Activated T-helper 1 cell treated with Interleukin-2 at 50 U/mL for 16 hours (primary cell): Measurements from ENCODE around the gene PAX7.
"Not testable (repeated sequence)": the region's sequence is repeated elsewhere in the genome, so short reads cannot be mapped to it uniquely, and the experiment has no call there.

Experiments
- DNase-seq: peaks from one replicate; pipeline ENCODE4 v3.0.0-alpha.2; 2020; ENCODE audit warnings: low read depth

Gene PAX7

DNA sequence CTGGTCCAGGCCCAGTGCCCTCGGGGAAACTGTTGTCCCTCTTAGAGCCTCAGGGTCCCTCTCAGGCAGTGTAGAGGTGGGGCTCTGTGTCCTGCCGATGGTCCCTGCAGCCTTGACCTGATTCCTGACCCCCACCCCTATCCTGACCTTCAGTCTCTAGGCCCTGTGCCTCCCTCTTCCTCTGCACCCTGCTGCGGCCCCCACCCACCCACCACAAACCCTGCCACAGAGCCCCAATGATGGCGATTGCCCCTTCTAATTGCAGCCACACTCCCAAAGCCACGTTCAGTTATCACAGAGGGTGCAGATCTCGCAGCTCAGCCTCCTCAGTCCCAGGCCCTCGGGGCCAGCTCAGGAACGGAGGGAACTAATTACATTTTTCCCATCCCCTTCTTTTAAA is 99.7 kb downstream of the PAX7 start:
- no peak for DNase-seq

- no peak for DNase-seq
These were observed 100.5 kb downstream of the PAX7 start for GRCh38 chr1:18731148-18731547.

DNA sequence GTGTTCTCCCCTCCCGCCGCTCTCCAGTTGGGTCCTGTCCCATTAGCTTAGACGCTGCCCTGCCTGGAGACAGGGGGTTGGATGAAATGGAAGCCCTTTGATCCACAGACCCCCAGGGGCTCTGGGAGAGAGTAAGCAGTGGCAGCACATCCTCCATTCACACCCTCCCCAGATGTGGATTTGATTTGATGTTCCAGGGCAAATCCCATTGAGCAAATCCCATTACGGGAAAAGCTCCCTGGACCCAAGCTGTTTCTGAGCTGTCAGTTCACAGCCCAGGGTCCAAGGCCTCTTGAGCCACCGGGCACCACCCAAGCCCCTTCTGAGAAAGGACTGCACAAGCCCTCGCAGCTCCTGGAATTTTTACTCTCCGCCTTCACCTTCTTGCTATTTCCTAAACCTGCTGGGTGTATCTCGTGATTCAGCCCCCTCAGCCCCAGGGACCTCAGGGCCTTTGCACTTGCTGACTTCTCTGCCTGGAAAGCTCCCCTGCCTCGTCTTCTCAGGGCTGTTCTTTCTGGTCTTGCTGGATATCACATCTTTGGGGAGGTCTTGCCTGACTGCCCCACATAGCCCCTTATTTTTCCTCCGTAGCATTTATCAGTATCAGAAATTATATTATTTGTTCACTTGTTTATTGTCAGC is 101.1 kb downstream of the PAX7 start:
- no peak for DNase-seq

DNA sequence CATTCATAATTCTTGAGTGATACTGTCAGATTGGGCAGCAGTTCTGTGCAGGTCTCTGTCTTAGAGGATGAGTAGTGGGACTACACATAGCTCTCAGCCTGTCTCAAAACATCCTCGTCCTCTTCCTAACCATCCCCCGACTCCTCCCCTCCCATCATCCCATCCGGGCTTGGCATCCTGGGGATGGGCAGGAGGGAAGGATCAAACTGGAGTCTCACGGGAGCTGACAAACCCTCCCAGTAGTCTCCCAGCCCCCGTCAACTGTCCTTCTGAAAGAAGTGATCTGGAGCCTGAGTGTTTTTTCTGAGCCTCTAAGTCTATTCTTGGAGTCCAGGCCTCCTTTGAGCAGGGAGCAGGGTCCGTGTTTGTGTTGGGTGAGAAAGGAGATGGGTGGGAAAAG is 102.0 kb downstream of the PAX7 start:
- DNase-seq: no peak

DNA sequence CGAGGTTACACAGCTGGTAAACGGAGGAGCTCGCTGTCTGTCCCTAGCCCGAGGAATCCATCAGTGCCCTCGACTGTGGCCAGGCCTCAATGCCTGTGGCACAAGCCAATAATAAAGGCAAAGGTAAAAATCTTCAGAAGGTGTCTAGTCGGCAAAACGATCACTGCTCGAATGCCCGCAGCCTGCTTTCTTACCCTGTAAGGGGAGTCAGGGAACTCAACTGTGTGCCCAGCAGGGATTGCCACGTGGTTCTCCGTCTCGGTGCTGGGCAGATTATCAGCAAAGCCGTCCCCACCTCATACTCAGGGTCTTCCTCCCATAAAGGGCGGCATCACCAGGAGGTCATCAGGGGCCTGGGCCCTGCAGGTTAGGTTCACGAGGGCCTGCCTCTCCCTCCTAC is 103.4 kb downstream of the PAX7 start:
- no peak for DNase-seq

DNA sequence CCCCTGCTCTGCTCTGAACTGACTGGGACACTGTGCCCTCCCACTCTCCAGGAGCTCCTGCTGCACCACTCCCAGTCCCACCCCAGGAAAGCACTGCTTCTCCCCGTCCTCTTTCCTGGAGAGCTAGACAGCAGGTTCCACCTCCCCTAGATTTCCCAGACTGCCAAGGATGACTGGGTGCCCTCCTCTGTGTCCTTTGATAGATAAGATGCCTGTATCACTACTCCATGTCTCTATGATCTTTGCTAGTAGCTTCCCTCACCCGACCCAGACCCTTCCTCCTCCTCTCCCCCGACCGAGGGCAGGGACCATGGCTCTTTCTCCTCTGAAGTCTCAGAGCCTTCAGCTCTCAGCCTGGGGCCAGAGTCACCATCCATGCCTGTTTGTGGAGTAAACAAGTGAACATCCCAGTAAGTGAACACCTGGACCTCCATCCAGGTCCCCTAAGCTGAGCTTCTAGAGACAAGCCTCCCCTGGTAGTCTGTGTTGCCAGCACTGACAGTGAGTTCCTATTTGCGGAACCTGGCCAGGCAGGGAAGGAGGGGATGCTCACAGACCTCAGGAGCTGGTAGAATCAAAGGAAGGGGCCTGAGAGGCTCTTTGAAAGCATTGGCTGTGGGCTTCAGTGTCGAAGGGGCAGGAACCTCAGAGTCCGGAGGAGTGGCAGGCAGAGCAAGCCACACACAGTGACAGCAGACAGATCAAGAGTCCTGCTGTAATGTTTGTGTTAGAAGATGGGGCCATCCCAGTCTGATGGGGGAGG is 104.0 kb downstream of the PAX7 start:
- no peak for DNase-seq

DNA sequence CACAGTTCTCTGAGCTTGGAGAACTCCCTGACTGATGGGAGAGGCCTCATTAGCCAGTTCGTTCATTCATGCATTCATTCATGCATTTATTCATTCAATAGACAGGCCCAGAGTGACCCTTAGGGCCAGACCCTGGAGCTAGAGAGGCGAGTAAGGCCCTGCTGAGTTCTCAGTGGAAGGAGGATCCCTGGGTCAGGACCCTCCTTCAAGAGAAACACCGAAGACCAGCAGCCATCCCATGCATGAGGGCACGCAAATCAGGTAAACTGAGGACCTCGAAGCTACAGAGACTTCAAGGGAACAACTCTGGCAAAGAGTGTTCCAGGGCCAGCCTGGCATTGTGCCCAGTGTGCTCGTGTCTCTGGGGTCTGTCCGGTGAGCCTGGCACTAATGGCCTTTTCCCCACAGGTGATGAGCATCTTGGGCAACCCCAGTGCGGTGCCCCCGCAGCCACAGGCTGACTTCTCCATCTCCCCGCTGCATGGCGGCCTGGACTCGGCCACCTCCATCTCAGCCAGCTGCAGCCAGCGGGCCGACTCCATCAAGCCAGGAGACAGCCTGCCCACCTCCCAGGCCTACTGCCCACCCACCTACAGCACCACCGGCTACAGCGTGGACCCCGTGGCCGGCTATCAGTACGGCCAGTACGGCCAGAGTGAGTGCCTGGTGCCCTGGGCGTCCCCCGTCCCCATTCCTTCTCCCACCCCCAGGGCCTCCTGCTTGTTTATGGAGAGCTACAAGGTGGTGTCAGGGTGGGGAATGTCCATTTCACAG is 104.8 kb downstream of the PAX7 start:
- no peak for DNase-seq

DNA sequence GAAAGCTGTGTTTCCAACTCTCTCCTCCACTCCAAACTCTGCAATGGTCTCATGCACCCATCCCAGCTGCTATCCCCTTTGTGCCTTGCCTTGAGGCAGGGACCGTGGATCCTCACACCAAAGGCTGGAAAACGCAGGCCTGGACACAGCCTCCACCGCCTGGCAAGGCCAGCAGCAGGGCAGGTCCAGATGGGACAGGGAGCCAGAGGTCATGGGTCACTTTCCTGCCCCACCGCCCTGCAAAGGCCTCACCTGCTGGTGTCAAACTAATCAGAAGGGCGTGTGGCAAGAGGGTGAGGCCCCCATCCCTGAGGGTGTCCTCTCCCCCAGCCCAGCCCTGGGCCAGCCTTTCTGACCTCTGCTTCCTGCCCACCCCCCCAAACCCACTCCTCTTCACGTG is 106.3 kb downstream of the PAX7 start:
- no peak for DNase-seq

DNA sequence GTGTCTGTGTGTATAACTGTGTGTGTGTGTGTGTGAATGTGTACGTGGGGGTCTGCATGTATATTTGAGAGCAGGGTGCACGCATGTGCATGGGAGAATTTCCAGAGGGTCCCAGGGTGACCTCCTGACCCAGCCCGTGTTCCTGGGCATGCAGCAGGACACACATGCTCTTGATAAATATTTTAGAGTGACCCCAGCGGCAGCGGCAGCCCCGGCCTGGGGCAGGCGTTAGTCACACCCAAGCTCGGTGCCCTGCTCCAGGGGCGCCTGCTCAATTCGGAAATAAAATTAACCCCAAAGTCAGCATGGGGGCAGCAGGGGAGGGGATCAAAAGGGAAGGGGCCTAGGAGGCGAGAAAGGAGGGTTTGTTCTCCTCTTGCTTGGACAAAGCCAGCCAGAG is 107.5 kb downstream of the PAX7 start:
- no peak for DNase-seq

DNA sequence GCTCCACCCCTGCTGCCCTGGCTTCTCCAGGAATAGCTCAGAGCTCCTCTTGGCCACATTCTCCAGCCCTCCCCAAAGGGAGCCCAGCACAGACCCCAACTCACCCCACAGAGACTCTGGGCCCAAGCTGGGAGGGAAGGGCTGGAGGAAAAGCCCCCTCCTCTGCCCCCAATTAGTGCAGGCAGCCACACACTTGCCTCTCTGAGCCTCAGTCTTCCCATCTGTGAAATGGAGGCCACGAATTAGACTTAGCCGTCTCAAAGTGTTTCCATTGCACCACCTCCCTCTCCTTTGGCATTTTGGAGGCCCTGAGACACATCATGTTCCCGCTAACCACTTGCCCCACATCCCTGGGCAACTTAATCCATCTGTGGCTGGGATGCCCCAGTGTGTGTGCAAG is 108.0 kb downstream of the PAX7 start:
- DNase-seq: no peak

- DNase-seq: no peak
These were observed 108.8 kb downstream of the PAX7 start for GRCh38 chr1:18739408-18739807.

DNA sequence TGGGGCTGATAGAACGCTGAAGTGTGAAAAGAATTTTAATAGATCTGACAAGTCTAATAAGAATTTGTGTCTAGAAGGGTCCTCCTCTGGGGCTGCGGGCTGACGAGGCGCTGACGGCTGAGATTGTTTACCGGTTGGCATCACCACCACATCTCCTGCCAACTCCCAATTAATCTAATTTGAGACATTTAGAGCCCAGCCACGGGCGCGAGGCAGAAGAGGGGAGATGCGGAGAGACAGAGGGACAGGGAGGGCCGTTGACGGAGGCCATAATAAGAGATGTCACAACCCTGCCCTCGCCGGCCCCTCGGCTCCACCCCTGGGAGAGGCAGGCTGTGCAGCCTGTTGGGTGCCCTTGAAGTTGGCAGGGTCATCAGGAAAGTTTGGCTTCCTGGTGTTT is 109.3 kb downstream of the PAX7 start:
- no peak for DNase-seq

DNA sequence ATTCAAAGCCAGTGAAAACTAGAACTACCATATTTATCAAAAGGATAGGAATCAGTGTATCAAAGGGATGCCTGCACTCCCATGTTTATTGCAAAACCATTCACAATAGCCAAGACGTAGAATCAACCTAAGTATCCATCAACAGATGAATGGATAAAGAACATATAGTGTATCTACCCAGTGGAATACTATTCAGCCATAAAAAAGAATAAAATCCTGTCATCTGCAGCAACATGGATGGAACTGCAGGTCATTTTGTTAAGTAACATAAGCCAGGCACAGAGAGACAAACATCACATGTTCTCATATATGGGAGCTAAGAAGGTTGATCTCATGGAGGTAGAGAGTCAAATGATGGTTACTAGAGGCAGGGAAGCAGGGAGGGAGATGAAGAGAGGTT is 110.0 kb downstream of the PAX7 start:
- DNase-seq: no peak

DNA sequence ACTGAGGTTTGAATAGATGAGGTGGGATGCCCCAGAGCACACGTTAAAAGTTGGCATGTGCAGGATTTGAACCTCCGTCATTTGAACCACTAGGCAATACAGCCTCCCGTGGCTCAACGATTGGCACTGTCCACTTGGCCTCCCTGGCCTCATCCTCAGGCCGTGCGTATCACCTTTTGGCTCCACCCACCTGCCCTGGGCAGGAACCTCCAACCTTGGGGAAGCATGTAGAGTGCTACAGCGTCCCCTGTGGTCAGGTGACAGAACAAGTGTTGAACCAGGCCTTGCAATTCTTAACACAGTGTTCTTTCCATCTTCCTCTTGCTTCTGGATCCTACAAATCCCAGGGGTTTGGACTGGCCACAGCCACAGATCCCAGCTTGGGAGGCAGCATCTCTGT is 112.6 kb downstream of the PAX7 start:
- no peak for DNase-seq

- not testable (repeated sequence) for DNase-seq
These were observed 113.7 kb downstream of the PAX7 start for GRCh38 chr1:18744381-18744780.

GRCh38 chr1:18746981-18747380 is 116.3 kb downstream of the PAX7 start:
- DNase-seq: no peak

GRCh38 chr1:18747671-18748070 is 117.0 kb downstream of the PAX7 start:
- no peak for DNase-seq

- no peak for DNase-seq
These were observed 117.8 kb downstream of the PAX7 start for GRCh38 chr1:18748435-18748834.

DNA sequence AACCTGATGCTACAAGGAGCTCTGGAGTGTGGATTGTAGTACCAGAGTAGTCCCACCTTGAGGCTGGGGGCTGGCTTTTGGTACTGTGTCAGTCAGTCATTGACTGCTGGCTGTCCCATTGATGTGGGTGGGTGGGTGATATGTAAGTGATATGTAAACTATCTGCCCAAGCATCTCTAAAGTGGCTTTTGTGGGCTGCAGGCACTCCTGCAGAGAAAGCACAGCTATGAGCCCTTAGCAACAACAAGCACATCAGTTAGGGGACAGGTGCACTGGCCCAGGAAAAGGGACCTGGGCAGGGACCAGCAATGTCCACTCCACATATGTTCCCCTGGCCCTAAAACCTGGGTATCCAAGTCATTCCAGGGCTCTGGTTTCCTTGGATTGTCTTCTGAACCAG is 118.9 kb downstream of the PAX7 start:
- DNase-seq: no peak

DNA sequence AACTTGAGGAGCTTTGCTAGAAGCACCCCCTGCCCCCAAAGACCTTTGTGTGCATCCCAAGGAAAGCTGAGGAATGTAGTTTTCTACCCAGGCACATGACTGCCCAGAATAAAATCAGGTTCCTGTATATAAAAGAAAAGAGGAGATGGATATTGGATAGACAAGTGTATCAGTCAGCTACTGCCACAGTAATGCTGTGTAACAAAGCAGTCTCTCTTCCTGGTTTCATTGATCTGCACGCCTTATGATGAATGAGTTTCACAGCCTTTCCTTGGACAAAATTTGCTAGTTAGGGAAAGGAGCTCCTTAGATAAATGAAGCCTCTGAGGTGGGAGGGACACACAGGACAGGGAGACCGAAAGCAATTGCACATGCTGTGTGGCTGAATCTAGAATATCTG is 120.0 kb downstream of the PAX7 start:
- DNase-seq: no peak

- DNase-seq: no peak
These were observed 120.8 kb downstream of the PAX7 start for GRCh38 chr1:18751425-18751824.

DNA sequence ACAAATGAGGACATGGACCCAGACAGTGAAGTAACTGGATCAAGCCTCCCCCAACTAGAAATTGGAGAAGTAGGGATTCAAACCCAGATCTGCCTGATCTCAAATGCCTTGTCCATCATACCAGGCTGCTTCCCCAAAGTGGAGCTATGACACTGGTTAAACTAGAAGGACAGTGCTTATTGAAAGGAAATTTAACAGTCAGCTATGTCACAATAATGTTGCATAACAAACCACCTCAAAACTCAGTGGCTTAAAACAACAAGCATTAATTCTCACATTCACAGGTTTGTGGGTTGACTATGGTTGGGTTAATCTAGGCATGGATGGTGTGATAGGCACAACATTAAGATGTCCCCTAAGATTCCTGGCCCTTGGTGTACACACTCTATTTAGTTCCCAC is 121.8 kb downstream of the PAX7 start:
- no peak for DNase-seq

- no peak for DNase-seq
These were observed 129.5 kb downstream of the PAX7 start for GRCh38 chr1:18760156-18760555.
